Stomach (tissue), 4 donors: ENCODE data around the gene PNMA8A.

Experiments used
- CTCF ChIP-seq, 7 experiments: fragments of 450-650 bp in 4 of 7; fragments of 200-600 bp in 3 of 7; sonication (generic) in 3 of 7; IDR thresholded peaks; one replicate each; pipeline ENCODE4 v1.5.1; 2016 to 2019; ENCODE audit warnings: antibody characterized with exemption in 7 of 7, control low read depth in 2 of 7, mild to moderate bottlenecking in 1 of 7
- EP300 ChIP-seq: sonication (generic); formaldehyde crosslinking; IDR thresholded peaks from one replicate; pipeline ENCODE4 v1.6.1; 2017; ENCODE audit warnings: antibody characterized with exemption
- POLR2A ChIP-seq, 4 donors: fragments of 450-650 bp; IDR thresholded peaks; one replicate each; pipeline ENCODE4 v1.6.1; 2016; ENCODE audit warnings: antibody characterized with exemption in 4 of 4, control low read depth in 2 of 4, mild to moderate bottlenecking in 1 of 4, moderate library complexity in 1 of 4

- no peak for TF ChIP-seq POLR2A (IDR thresholded peaks at IDR 0.05)
- TF ChIP-seq CTCF (IDR thresholded peaks at IDR 0.05), result no peak
- TF ChIP-seq EP300, result no peak
These were observed 14.4 kb downstream of the PNMA8A start for GRCh38 chr19:46456930-46457329.
